GM08714 (cell line): ENCODE data around the gene CROCC.

ENCODE experiments used
- H3K4me3 ChIP-seq: fragments of 200-500 bp; sonication (Bioruptor generic); 2 replicates; pipeline ENCODE4 v1.5.1; 2014; ENCODE audit warnings: mild to moderate bottlenecking, low read length, inconsistent platforms
- ZNF274 ChIP-seq: IDR thresholded peaks from 2 replicates; pipeline ENCODE4 v1.6.1; 2012; ENCODE audit warnings: mild to moderate bottlenecking, low read depth, low read length

Gene CROCC

DNA sequence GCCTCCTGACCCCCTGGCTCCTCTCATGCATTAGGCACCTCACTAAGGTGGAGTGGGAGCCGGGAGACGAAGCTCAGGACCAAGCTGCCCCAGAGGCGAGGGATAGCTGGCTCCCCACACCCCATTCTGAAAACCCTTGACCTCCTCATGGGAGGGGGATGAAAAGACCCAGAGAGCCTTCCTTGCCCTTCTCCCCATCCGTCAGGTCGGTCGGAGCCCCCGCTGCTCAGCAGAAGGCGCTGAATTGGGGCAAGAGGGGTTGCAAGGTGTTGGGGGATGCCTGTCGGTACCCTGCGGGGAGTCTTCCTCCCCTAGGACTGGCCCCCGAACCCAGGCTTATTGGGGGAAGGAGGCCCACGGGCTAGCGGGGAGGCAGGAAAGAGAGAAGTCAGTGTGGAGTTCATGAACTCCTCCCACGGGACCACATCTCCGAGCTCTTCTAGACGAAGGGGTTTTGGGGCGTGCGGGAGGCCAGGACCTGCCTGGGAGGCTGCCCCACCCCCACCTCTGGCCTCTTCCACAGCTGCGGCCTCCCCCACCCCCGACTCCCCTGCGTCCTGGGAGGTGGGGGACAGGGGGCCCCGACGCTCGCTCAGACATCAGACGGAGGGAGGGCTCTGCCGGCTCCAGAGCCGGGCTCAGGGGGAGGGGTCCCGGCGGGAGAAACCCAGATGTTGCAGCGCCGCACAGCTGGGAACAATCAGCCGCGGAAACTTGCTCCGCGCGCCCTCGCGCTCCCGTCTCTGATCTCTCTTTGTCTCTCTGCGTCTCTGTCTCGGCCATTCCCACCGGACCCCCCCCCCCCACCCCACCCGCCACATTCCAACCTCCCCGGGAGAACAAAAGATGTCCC, 58.0 kb downstream of the CROCC start:
- TF ChIP-seq ZNF274 = no peak
- H3K4me3 ChIP-seq = no peak overlapping the region

DNA sequence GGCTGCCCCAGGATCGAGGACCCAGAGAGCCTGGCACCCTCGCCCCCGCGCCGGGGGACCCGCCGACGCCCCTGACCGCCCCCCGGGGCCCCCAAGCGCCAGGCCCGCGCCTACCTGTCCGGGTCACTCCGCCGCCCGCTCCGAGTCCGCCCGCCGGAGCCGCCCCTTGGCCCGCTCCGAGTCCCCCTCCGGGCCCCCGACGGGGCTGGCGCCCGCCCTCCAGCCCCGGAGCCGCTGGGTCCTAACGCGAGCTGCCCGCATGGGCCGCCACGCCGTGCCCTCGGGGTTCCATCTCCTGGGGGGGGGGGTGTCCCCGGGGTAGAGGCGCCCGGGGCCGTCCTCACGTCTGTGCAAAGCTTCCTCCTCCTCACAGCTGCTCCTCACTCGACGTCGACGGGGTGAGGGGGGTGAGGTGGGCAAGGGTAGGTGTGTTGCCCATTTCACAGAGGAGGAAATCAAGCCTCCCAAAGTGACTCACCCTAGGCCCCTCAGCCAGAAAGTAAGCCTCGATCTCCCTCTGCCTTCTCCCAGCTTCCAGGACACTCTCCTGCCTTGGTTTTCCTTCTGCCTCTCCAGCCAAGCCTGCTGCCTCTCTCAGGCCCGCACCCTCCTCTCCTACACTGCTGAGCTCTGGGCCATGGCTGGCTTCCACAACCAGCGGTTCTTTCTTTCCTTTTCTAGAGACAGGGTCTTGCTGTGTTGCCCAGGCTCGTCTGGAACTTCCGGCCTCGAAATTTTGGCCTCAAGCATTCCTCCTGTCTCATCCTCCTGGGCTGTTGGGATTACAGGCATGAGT, 58.9 kb downstream of the CROCC start, which contains the start of gene MFAP2:
Gene MFAP2, minus strand, starts transcription at position 148 of the 796 bp plus-strand sequence. CDS start 2,347 bp downstream, outside the sequence.
- no peak within 1 kb of the TSS for H3K4me3 ChIP-seq
- no peak for TF ChIP-seq ZNF274

DNA sequence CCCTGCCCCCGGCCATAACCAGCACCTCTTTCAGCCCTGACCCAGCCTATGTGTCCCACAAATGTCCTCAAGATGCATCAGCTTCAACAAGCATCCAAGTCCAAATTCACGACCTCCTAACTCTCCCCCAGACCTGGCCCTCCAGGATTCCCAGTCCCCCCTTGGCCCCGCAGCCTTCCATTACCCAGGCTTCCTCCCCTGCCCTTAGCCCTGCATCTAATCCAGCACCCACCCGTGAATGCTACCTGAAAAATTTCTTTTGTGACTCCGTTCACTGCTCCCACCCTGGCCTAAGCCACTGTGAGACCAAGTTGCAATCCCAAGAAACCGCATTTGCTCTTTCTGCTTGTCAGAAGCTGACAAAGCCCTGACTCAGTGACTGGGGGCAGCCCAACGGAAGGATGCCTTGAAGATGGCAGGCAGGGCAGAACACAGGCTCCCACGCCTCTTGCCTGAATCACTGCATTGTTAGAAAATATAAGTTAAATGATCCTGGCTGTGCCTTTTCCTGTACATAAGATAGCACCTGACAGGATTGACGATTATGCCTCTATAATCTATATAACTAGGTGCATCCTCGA, 59.6 kb downstream of the CROCC start:
- no peak overlapping the region for H3K4me3 ChIP-seq
- no peak for TF ChIP-seq ZNF274

DNA sequence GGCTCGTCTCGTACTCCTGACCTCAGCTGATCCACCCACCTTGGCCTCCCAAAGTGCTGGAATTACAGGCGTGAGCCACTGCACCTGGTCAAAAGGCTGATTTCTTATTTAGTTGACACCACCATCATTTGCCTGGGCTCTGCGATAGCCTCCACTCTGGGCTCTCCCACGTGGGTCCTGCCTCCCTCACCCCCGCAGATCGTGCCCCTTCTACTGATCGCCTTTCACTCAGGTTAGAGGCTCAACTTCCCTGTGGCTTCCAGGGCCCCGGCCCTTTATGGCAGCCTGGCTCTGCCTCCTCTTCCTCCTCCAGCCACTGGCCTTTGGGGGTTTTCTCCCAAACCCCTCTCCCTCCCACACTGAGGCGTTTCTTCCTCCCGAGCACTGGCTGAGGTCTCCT, 61.2 kb downstream of the CROCC start:
- no peak for TF ChIP-seq ZNF274
- no peak overlapping the region for H3K4me3 ChIP-seq

DNA sequence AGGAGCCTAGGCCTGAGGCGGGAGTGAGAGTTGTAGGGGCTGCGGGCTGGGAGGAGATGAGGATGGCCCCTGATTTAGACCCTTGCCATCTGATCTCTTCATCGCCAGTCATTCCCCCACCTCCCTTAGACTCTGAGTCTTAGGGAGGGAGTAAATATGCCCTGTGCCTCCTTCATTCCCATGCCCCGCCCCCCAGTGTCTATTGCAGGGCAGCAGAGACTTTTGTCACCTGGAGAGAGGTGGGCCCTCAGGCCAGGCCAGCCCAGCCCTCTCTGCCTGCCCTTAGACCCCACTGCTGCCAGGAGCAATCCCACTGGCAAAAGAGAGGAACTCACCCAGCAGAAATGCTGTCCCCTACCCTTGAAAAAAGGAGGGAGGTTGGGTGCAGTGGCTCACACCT, 61.9 kb downstream of the CROCC start:
- no peak overlapping the region for H3K4me3 ChIP-seq
- TF ChIP-seq ZNF274 = no peak

DNA sequence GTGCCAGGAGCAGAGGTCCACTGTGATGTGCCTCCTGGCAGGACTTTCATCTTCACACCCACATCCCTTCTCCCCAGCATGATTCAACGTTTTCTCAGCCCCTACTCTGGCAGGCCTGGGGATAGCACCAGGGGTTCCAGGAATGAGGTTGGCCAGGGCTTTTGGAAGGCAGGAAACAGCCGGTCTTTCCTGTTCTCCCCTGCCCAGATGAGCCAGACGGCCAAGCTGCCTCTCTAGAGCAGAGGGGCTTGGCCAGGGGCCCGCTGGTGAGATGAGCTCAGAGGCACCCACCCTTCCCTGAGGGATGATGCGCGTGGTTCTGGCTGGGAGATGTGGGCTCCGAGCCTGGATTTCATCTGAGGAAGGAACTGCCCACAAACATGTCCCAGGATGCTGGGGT, 63.0 kb downstream of the CROCC start:
- H3K4me3 ChIP-seq = no peak overlapping the region
- TF ChIP-seq ZNF274 = no peak

DNA sequence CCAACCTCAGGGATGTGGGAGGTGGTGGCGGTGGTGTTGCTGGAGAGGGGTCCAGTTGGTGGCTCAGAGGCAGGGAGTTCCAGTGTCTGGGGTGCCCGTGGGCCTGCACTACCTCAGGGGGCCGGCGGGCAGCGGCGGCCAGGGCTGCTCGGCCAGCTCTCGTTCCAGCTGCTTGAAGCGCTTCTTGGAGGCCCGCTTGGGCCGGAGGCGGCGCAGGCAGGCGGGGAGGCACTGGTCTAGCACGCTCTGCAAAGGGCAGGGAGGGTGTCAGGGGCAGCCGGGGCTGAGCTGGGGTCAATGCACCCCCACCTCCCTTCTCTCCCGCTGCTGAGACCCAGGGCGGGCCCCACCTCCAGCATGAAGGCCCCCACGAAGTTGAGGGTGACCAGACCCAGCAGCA, 64.4 kb downstream of the CROCC start:
- no peak overlapping the region for H3K4me3 ChIP-seq
- no peak for TF ChIP-seq ZNF274

DNA sequence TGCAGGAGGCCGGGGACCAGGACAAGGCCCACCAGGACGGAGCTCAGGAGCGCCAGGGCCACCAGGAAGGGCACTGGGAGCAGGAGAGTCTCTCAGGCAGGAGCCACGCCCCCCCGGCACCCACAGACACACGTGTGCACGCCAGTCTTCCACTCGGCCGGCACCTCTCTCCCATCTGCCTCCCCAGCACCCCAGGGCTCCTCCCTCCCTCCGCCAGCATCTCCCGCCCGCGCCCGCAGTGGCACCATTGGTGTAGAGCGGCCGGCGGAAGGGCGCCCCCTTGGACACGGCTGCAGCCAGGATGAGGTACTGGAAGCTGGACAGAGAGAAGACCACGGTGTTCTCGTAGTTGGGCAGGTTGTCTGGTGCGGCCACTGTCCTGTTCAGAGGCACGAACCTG, 64.8 kb downstream of the CROCC start:
- H3K4me3 ChIP-seq = no peak overlapping the region
- no peak for TF ChIP-seq ZNF274

DNA sequence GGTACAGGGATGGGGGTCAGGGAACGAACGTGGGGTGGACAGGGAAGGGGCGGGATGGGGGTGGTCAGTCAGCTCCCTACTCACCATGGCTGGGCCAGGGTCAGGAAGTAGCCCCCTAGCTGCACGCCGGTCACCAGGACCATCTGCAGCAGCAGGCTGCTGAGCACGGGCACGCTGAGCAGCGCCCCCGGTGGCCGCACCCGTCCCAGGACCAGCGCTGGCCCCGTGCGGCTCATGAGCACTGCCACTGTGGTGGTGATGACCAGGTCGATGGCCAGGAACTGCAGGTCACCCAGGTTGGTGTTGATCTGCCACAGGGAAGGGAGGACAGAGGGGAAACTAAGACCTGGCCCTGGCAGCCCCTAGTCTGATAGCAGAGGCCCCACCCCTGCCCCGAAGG, 65.2 kb downstream of the CROCC start:
- no peak for TF ChIP-seq ZNF274
- H3K4me3 ChIP-seq = no peak overlapping the region

DNA sequence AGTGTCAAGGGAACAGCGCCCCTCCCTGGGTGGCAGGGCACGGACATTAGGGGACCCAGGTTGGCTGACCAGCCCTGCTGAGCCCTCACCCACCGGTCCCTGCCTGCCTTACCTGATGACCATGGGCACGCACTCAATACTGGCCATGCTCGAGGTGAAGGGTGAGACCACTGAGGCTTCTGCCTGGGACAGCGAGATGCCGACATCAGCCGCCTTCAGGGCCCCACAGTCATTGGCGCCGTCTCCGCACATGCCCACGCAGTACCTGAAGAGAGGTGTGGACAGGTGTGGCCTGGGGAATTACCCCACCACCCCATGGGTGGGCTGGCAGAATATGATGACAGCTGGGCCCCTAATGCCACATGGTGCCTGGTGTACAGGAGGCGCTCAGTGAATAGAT, 66.5 kb downstream of the CROCC start:
- no peak overlapping the region for H3K4me3 ChIP-seq
- TF ChIP-seq ZNF274 = no peak

DNA sequence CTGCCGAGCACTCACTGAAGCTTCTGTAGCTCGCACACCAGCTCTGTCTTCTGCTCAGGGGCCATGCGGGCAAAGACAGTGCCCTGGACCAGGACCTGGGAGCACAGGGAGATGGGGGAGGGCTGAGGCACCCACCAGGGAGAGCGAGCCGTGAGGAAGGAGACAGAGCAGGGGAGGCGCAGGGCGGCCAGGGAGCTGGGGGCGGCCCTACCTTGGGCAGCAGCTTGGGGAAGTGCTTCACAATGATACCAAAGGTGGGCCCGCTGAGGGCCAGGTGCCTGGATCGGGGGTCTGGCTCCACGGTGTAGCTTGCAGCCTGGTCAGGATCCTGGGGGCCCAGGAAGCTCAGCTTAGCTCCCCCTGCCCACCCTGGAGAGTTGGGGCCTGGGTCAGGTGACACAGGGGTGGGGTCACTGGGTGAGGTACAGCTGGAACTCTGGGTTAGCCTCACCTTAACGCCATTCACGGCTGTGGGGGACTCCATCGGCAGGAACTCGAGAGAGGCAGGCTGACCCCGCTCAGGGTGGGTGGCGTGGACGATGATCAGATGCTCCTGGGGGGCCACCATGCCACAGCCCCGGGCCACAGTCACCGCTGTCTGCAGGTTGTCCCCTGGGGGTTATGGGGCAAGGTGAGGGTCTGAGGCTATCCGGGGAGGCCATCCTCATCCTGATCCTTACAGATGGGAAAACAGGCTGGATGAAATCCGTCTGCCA, 68.1 kb downstream of the CROCC start:
- TF ChIP-seq ZNF274 = no peak
- H3K4me3 ChIP-seq = no peak overlapping the region

DNA sequence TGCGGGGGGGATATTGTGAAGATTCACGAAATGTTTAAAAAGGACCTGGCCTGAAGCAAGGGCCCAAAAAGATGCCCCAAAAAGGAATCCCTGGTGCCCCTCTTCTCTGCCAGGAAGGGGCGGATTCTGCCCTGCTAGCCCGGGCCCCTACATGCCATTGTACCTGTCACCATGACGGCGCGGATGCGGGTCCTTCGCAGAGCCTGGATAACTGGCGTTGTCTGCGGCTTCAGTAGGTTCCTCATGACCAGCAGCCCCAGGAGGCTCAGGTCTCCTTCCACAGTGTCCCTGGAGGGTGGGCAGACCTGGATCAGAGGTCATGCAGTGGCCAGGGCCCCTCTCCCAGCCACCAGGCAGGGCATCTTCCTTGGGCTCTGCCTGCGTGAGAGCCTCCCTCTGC, 69.8 kb downstream of the CROCC start:
- no peak for TF ChIP-seq ZNF274
- H3K4me3 ChIP-seq = no peak overlapping the region

DNA sequence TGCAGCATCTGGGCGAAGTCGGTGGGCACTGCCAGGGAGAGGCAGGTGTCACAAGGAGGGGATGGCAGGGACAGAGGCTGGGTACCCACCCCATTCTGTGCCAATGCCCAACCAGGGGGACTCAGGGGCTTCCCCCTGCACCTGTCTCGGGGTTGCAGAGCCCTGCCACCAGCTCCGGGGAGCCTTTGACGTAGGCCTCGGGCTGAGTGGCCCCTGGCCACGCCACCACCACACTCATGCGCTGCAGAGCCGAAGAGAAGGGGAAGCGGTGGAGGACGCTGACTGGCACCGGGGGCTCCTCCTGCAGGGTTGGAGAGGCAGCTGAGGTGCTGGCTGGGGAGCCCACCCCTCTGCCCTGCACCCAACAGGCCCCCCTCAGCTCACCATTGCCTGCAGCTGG, 70.4 kb downstream of the CROCC start:
- H3K4me3 ChIP-seq = no peak overlapping the region
- no peak for TF ChIP-seq ZNF274

DNA sequence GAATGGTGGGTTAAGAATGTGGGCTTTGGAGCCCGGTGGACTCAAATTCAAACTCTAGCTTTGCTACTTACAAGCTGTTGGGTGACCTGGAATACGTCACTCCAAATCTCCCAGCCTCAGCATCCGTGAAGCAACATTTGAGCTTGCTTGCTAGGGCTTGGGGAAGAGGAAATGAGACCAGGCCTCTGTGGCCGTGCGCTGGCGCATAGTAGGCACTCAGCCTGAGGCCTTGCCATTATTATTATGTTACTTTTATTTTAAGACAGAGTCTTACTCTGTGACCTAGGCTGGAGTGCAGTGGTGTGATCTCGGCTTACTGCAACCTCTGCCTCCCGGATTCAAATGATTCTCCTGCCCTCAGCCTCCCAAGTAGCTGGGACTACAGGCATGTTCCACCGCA, 70.9 kb downstream of the CROCC start:
- H3K4me3 ChIP-seq = no peak overlapping the region
- no peak for TF ChIP-seq ZNF274
